ENCODE data around the gene SGMS1.
A peak's percentile ranks its signal among the peaks of the same experiment; 100 is the strongest.

The SGMS1 gene

DNA sequence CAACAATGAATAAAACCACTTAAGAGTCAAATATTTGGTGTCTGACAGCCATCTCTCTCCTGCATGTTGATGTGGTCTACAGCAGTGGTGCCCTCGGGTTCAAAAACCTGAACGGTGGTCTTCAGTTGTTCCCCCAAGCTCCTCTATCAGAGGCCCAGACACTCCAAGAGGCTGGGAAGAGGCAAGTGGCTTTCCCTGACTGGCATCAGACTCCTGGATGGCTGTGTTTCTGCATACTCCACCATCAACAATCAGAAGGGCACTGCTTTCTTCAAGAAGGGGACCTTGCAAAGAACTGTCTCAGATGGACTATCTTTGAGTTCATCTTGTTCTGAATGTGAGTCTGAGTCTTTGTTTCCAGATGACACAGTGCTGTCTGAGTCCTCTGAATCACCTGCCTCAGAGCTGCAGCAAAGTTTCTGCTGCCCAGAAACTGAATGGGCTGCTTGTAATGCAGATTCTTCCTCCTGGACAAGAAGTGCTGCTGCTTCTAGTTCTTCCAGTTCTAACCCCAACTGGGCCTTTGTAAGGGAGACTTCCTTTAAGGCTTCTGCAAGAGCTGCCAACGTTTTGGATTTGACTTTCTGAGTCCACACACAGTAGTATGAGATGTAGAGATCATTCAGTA is 5.9 kb upstream of the SGMS1 start:
- Histone ChIP-seq H2BK12ac (ENCODE audit: low read length in 2 of 2) (no peak overlapping the region), H3K4me2 (ENCODE audit: low read length, poor library complexity, severe bottlenecking) (no peak overlapping the region), H3K9ac (ENCODE audit: low read length) (no peak overlapping the region), H4K91ac (ENCODE audit: low read length) (no peak overlapping the region), H3K9me3 (ENCODE audit: control insufficient read depth, low read length) (no peaks in the 10 kb centered on the region), H3K4ac (ENCODE audit: low read depth in 1 of 2, low read length in 2 of 2) (no peak overlapping the region), H3K4me3 (ENCODE audit: insufficient read depth in 1 of 2, low read depth in 1 of 2, low read length in 2 of 2) (no peak overlapping the region), H3K23ac (ENCODE audit: low read length in 2 of 2) (no peak overlapping the region), H3K79me1 (replicated peaks; ENCODE audit: low read length, poor library complexity, severe bottlenecking) (no peaks in the 10 kb centered on the region), H4K8ac (ENCODE audit: low read length) (no peak overlapping the region), H3K27me3 (ENCODE audit: control insufficient read depth in 1 of 2, insufficient read depth in 1 of 2, low read length in 2 of 2) (no peaks in the 10 kb centered on the region), H3K36me3 (ENCODE audit: control insufficient read depth in 1 of 2, insufficient read depth in 2 of 2, low read depth in 1 of 2, low read length in 2 of 2) (peaks cover 0 to 18% of the 10 kb centered on the region in 2 experiments), H3K4me1 (ENCODE audit: control insufficient read depth, insufficient read depth, low read depth, low read length) (no peaks in the 10 kb centered on the region), H2AK5ac (ENCODE audit: low read length, severe bottlenecking) (no peak overlapping the region), H2BK120ac (ENCODE audit: low read depth, low read length) (no peak overlapping the region), H3K18ac (ENCODE audit: low read depth in 1 of 2, low read length in 2 of 2) (no peak overlapping the region), H3K14ac (ENCODE audit: low read length in 2 of 2) (no peak overlapping the region), H2BK15ac (ENCODE audit: low read depth, poor library complexity, severe bottlenecking) (no peak overlapping the region), H2AFZ (ENCODE audit: low read depth, low read length) (no peak overlapping the region), H2BK5ac (ENCODE audit: low read depth, low read length, poor library complexity, severe bottlenecking) (no peak overlapping the region), H3K27ac (ENCODE audit: low read length, poor library complexity, severe bottlenecking) (no peak overlapping the region)
- WGBS = 55% methylated on average over 3 of the region's 3 CpGs
- no peak for DNase-seq

DNA sequence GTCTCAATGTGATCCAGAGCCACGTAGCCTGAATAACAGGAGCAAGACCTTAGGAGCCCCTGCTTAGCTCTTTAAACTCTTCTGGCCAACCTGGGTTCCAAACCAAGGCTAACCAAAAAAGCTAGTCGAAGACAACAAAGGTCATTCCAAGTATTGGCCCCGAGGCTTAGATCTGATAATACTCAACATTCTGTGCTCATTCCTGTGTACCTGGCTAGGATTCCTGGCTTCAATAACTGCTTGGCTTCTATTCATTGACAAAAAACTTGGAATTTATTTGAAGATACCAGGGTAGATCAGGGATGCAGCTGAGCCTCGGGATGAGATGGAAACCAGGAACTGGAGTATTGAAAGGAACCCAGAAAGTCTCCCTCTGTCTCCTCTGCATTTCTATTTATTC is 4.1 kb upstream of the SGMS1 start:
- Histone ChIP-seq H4K8ac (ENCODE audit: low read length) (no peak overlapping the region), H3K79me1 (replicated peaks; ENCODE audit: low read length, poor library complexity, severe bottlenecking) (peaks cover 3% of the 10 kb centered on the region), H3K18ac (ENCODE audit: low read depth in 1 of 2, low read length in 2 of 2) (no peak overlapping the region), H3K4me3 (ENCODE audit: insufficient read depth in 1 of 2, low read depth in 1 of 2, low read length in 2 of 2) (no peak overlapping the region), H2BK15ac (ENCODE audit: low read depth, poor library complexity, severe bottlenecking) (no peak overlapping the region), H3K27ac (ENCODE audit: low read length, poor library complexity, severe bottlenecking) (no peak overlapping the region), H3K36me3 (ENCODE audit: control insufficient read depth in 1 of 2, insufficient read depth in 2 of 2, low read depth in 1 of 2, low read length in 2 of 2) (peaks cover 0 to 18% of the 10 kb centered on the region in 2 experiments), H3K4me2 (ENCODE audit: low read length, poor library complexity, severe bottlenecking) (no peak overlapping the region), H3K23ac (ENCODE audit: low read length in 2 of 2) (no peak overlapping the region), H2AFZ (ENCODE audit: low read depth, low read length) (no peak overlapping the region), H3K14ac (ENCODE audit: low read length in 2 of 2) (no peak overlapping the region), H4K91ac (ENCODE audit: low read length) (no peak overlapping the region), H3K4me1 (ENCODE audit: control insufficient read depth, insufficient read depth, low read depth, low read length) (no peaks in the 10 kb centered on the region), H3K27me3 (ENCODE audit: control insufficient read depth in 1 of 2, insufficient read depth in 1 of 2, low read length in 2 of 2) (no peaks in the 10 kb centered on the region), H3K9ac (ENCODE audit: low read length) (no peak overlapping the region), H3K9me3 (ENCODE audit: control insufficient read depth, low read length) (no peaks in the 10 kb centered on the region), H2AK5ac (ENCODE audit: low read length, severe bottlenecking) (no peak overlapping the region), H3K4ac (ENCODE audit: low read depth in 1 of 2, low read length in 2 of 2) (no peak overlapping the region), H2BK120ac (ENCODE audit: low read depth, low read length) (no peak overlapping the region), H2BK12ac (ENCODE audit: low read length in 2 of 2) (no peak overlapping the region), H2BK5ac (ENCODE audit: low read depth, low read length, poor library complexity, severe bottlenecking) (no peak overlapping the region)
- DNase-seq = no peak
- WGBS = 90% methylated on average over 4 of the region's 4 CpGs

DNA sequence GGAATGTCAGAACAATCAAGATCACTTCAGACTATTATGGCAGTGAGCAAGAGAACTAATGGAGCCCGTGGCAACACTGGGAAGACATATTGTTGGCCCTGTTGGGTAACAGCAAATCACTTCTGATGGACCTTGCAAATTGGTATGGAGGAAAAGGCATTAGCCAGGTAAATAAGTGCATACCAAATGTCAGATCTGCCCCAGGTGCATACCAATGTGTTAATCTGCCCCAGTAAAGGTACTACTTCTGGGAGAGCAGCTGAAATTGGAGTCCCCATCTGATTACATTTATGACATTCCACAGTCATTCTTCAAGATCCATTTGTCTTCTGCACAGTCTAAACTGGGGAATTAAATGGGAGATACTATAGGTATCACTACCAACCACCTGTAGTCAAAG is 3.7 kb upstream of the SGMS1 start:
- Histone ChIP-seq H3K27ac (ENCODE audit: low read length, poor library complexity, severe bottlenecking) (no peak overlapping the region), H3K9ac (ENCODE audit: low read length) (no peak overlapping the region), H2BK12ac (ENCODE audit: low read length in 2 of 2) (no peak overlapping the region), H2BK15ac (ENCODE audit: low read depth, poor library complexity, severe bottlenecking) (no peak overlapping the region), H3K4me2 (ENCODE audit: low read length, poor library complexity, severe bottlenecking) (no peak overlapping the region), H3K18ac (ENCODE audit: low read depth in 1 of 2, low read length in 2 of 2) (no peak overlapping the region), H3K4me1 (ENCODE audit: control insufficient read depth, insufficient read depth, low read depth, low read length) (no peaks in the 10 kb centered on the region), H3K9me3 (ENCODE audit: control insufficient read depth, low read length) (no peaks in the 10 kb centered on the region), H3K14ac (ENCODE audit: low read length in 2 of 2) (no peak overlapping the region), H3K27me3 (ENCODE audit: control insufficient read depth in 1 of 2, insufficient read depth in 1 of 2, low read length in 2 of 2) (no peaks in the 10 kb centered on the region), H2AK5ac (ENCODE audit: low read length, severe bottlenecking) (no peak overlapping the region), H3K4ac (ENCODE audit: low read depth in 1 of 2, low read length in 2 of 2) (no peak overlapping the region), H3K36me3 (ENCODE audit: control insufficient read depth in 1 of 2, insufficient read depth in 2 of 2, low read depth in 1 of 2, low read length in 2 of 2) (peaks cover 0 to 18% of the 10 kb centered on the region in 2 experiments), H2BK120ac (ENCODE audit: low read depth, low read length) (no peak overlapping the region), H3K23ac (ENCODE audit: low read length in 2 of 2) (no peak overlapping the region), H3K4me3 (ENCODE audit: insufficient read depth in 1 of 2, low read depth in 1 of 2, low read length in 2 of 2) (no peak overlapping the region), H2AFZ (ENCODE audit: low read depth, low read length) (no peak overlapping the region), H2BK5ac (ENCODE audit: low read depth, low read length, poor library complexity, severe bottlenecking) (no peak overlapping the region), H4K91ac (ENCODE audit: low read length) (no peak overlapping the region), H3K79me1 (replicated peaks; ENCODE audit: low read length, poor library complexity, severe bottlenecking) (peaks cover 4% of the 10 kb centered on the region), H4K8ac (ENCODE audit: low read length) (no peak overlapping the region)
- DNase-seq = no peak
- WGBS = 90% methylated on average over 1 of the region's 1 CpG

DNA sequence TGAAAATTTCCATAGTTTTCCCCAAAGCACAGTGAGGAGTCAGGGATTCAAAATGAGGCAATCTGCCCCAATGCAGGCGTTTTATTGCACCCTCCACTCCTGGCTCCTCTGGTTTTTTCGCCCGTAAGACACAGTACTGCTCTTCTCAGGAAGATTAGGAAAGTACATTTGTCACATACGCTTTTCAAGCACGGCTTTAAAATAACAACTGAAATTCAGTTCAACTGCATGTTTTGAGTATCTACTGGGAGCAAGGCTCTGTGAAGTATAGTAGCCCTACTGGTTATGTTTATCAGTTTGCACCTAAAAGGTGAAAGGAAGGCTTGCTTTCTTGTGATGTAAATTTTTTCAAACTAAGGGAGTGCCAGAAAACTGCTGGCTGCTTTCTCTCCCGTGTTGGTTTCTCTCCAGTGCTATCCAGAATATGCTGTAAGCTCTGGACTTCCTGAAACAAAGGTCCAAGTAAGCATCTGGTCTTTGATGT is 1.9 kb upstream of the SGMS1 start:
- WGBS = 3% methylated on average over 6 of the region's 6 CpGs
- H3K4me1 ChIP-seq (ENCODE audit: control insufficient read depth, insufficient read depth, low read depth, low read length) = peaks cover 4% of the 10 kb centered on the region
- no peak overlapping the region for H3K18ac ChIP-seq (ENCODE audit: low read depth in 1 of 2, low read length in 2 of 2)

More for the DNA sequence above, 1.9 kb upstream of the SGMS1 start:
- H2BK15ac ChIP-seq (ENCODE audit: low read depth, poor library complexity, severe bottlenecking) = no peak overlapping the region
- H2AFZ ChIP-seq (ENCODE audit: low read depth, low read length) = no peak overlapping the region
- peaks cover 7% of the 10 kb centered on the region for H3K79me1 ChIP-seq (replicated peaks; ENCODE audit: low read length, poor library complexity, severe bottlenecking)
- no peaks in the 10 kb centered on the region for H3K27me3 ChIP-seq (ENCODE audit: control insufficient read depth in 1 of 2, insufficient read depth in 1 of 2, low read length in 2 of 2)
- no peak overlapping the region for H2BK5ac ChIP-seq (ENCODE audit: low read depth, low read length, poor library complexity, severe bottlenecking)
- no peak for DNase-seq
- H3K4me3 ChIP-seq (ENCODE audit: insufficient read depth in 1 of 2, low read depth in 1 of 2, low read length in 2 of 2) = peak overlapping the region; percentile 92
- H3K4ac ChIP-seq (ENCODE audit: low read depth in 1 of 2, low read length in 2 of 2) = no peak overlapping the region
- no peak overlapping the region for H3K14ac ChIP-seq (ENCODE audit: low read length in 2 of 2)
- no peak overlapping the region for H3K23ac ChIP-seq (ENCODE audit: low read length in 2 of 2)
- H3K9me3 ChIP-seq (ENCODE audit: control insufficient read depth, low read length) = no peaks in the 10 kb centered on the region
- H2AK5ac ChIP-seq (ENCODE audit: low read length, severe bottlenecking) = no peak overlapping the region
- H3K9ac ChIP-seq (ENCODE audit: low read length) = peak overlapping the region; percentile 99
- peak overlapping the region; percentile 91 for H3K4me2 ChIP-seq (ENCODE audit: low read length, poor library complexity, severe bottlenecking)
- H4K8ac ChIP-seq (ENCODE audit: low read length) = no peak overlapping the region
- H2BK120ac ChIP-seq (ENCODE audit: low read depth, low read length) = no peak overlapping the region
- peaks cover 0 to 18% of the 10 kb centered on the region in 2 experiments for H3K36me3 ChIP-seq (ENCODE audit: control insufficient read depth in 1 of 2, insufficient read depth in 2 of 2, low read depth in 1 of 2, low read length in 2 of 2)
- H3K27ac ChIP-seq (ENCODE audit: low read length, poor library complexity, severe bottlenecking) = peak overlapping the region; percentile 97
- H2BK12ac ChIP-seq (ENCODE audit: low read length in 2 of 2) = no peak overlapping the region
- H4K91ac ChIP-seq (ENCODE audit: low read length) = no peak overlapping the region
